K562 (cell line): ENCODE measurements around the gene GMDS. TPM values are rescaled to one million over a fixed set of nuclear protein-coding genes. Genes with fewer than 3 reads are reported as not detected.

ENCODE experiments used
- ATAC-seq: fragments of 200-7000 bp; cut with Tn5 transposase; 3 replicates; pipeline ENCODE4 v1.9.1; 2020; ENCODE audit warnings: moderate library complexity
- BruUV-seq: library from RNA; stranded (reverse); fragments of 400-500 nt; replicated peaks from 2 replicates; lab custom pipeline; 2021; lab: Mats Ljungman, UMichigan
- CTCF ChIA-PET: fragments of 300-600 bp; formaldehyde crosslinking; extraction: SDS; loops from one replicate; lab custom pipeline; 2021; ENCODE audit warnings: low intra/inter-chr PET ratio; lab: Yijun Ruan, JAX
- POLR2A ChIA-PET: fragments of 300-600, 350-650 bp; sonication (Branson Sonifier 250); formaldehyde crosslinking; extraction: SDS; loops from one replicate; lab custom pipeline; 2021; ENCODE audit warnings: antibody characterized with exemption, inconsistent platforms; lab: Yijun Ruan, JAX
- DNase-seq, 4 experiments: peaks; one replicate each; pipeline versions ENCODE4 v3.0.0 to v3.0.0-alpha.2; 2011 to 2018; ENCODE audit warnings: low spot score in 3 of 4, mixed read lengths in 3 of 4; ENCODE audit errors: extremely low read depth in 1 of 4
- FAIRE-seq: peaks from 2 replicates; lab custom pipeline; 2011; peaks lifted over from hg19 to GRCh38; lab: Jason Lieb, UNC
- H2AFZ ChIP-seq: 2 replicates; pipeline ENCODE4 v1.6.0; 2011; ENCODE audit warnings: low read depth, low read length, control low read depth, inconsistent platforms
- H3K27ac ChIP-seq: fragments of 200-600 bp; 3 replicates; pipeline ENCODE4 v1.8.0; 2011; ENCODE audit warnings: low read depth, mild to moderate bottlenecking, control low read depth, inconsistent platforms, low read length, moderate library complexity, mixed read lengths; ENCODE audit errors: extremely low read depth
- H3K27me3 ChIP-seq, 2 experiments: fragments of 300-600 bp in 1 of 2; 2 replicates in 1 of 2; 3 replicates in 1 of 2; pipeline versions ENCODE4 v1.6.0 to v1.8.0; 2011; ENCODE audit warnings: inconsistent platforms in 2 of 2, low read length in 2 of 2, mild to moderate bottlenecking in 1 of 2, mixed read lengths in 1 of 2, moderate library complexity in 1 of 2; ENCODE audit not compliant: control insufficient read depth in 2 of 2, insufficient read depth in 2 of 2
- H3K36me3 ChIP-seq: fragments of 300-600 bp; 3 replicates; pipeline ENCODE4 v1.8.0; 2011; ENCODE audit warnings: mild to moderate bottlenecking, low read length, inconsistent platforms; ENCODE audit not compliant: control insufficient read depth, insufficient read depth
- H3K4me1 ChIP-seq, 2 experiments: fragments of 200-600 bp in 1 of 2; replicated peaks in 1 of 2; 2 replicates in 1 of 2; 3 replicates in 1 of 2; pipeline versions ENCODE4 v1.5.1 to v1.8.0; 2011; ENCODE audit warnings: inconsistent platforms in 2 of 2, low read length in 2 of 2, mild to moderate bottlenecking in 1 of 2, mixed read lengths in 1 of 2, moderate library complexity in 1 of 2; ENCODE audit not compliant: control insufficient read depth in 2 of 2, insufficient read depth in 2 of 2
- H3K4me2 ChIP-seq: 2 replicates; pipeline ENCODE4 v1.6.1; 2011; ENCODE audit warnings: low read length, control low read depth, inconsistent platforms, mixed read lengths; ENCODE audit not compliant: insufficient read depth
- H3K4me3 ChIP-seq: fragments of 200-600 bp; sonication (generic), shearing (Covaris generic); 2 replicates; pipeline ENCODE4 v1.5.1; 2016; ENCODE audit warnings: control low read depth, inconsistent platforms
- H3K79me2 ChIP-seq: fragments of 200-600 bp; 3 replicates; pipeline ENCODE4 v1.8.0; 2011; ENCODE audit warnings: low read length, inconsistent platforms; ENCODE audit not compliant: control insufficient read depth, insufficient read depth
- H3K9ac ChIP-seq, 2 experiments: 2 replicates each; pipeline versions ENCODE4 v1.6.0 to v1.6.1; 2011; ENCODE audit warnings: low read depth in 2 of 2, low read length in 2 of 2, control low read depth in 1 of 2, inconsistent platforms in 1 of 2, mild to moderate bottlenecking in 1 of 2, mixed read lengths in 1 of 2; ENCODE audit not compliant: insufficient read depth in 1 of 2
- H3K9me1 ChIP-seq: one replicate; pipeline ENCODE4 v1.6.0; 2011; ENCODE audit warnings: inconsistent platforms, mild to moderate bottlenecking, low read length, moderate library complexity; ENCODE audit not compliant: control insufficient read depth, insufficient read depth
- H3K9me3 ChIP-seq: replicated peaks from 2 replicates; pipeline ENCODE4 v1.5.1; 2011; ENCODE audit warnings: low read depth, low read length, inconsistent platforms; ENCODE audit not compliant: control insufficient read depth, insufficient read depth
- H4K20me1 ChIP-seq: replicated peaks from 2 replicates; pipeline ENCODE4 v1.6.1; 2011; ENCODE audit warnings: low read length, inconsistent platforms, mixed read lengths; ENCODE audit not compliant: control insufficient read depth, insufficient read depth
- BMI1 ChIP-seq: fragments of 150-350 bp; IDR thresholded peaks from 2 replicates; pipeline ENCODE4 v1.6.1; 2014; ENCODE audit warnings: low read length
- CTBP1 ChIP-seq: fragments of 450-650 bp; IDR thresholded peaks from 2 replicates; pipeline ENCODE4 v1.6.1; 2016; ENCODE audit warnings: borderline replicate concordance
- HMG20A ChIP-seq: fragments of 450-650 bp; formaldehyde crosslinking; conservative IDR thresholded peaks from 2 replicates; pipeline ENCODE4 v1.4.0; 2020; ENCODE audit warnings: mild to moderate bottlenecking, mixed read lengths
- HNRNPH1 ChIP-seq: fragments of 200-400 bp; formaldehyde crosslinking; optimal IDR thresholded peaks from 2 replicates; pipeline ENCODE3; 2017; ENCODE audit warnings: low read depth, mild to moderate bottlenecking, low read length, moderate library complexity
- PHB ChIP-seq: fragments of 250-450 bp; sonication (Bioruptor Pico); IDR thresholded peaks from 2 replicates; pipeline ENCODE4 v1.5.0; 2021
- RHOXF2B ChIP-seq: fragments of 250-450 bp; sonication (Bioruptor Pico); conservative IDR thresholded peaks from 2 replicates; pipeline ENCODE4 v1.5.1; 2021
- SAFB2 ChIP-seq: fragments of 200-400 bp; formaldehyde crosslinking; IDR thresholded peaks from 2 replicates; pipeline ENCODE4 v1.6.1; 2018; ENCODE audit warnings: borderline replicate concordance, low read length, low read depth, moderate library complexity; ENCODE audit not compliant: severe bottlenecking
- ZBTB17 ChIP-seq: fragments of 450-650 bp; formaldehyde crosslinking; IDR thresholded peaks from 2 replicates; pipeline ENCODE4 v1.4.0; 2020; ENCODE audit warnings: mild to moderate bottlenecking
- ZNF23 ChIP-seq: fragments of 250-450 bp; sonication (Bioruptor Pico); IDR thresholded peaks from 2 replicates; pipeline ENCODE4 v1.4.0; 2020; ENCODE audit warnings: mild to moderate bottlenecking
- ZNF436 ChIP-seq: fragments of 250-450, 450-650 bp; sonication (Bioruptor Pico); formaldehyde crosslinking; IDR thresholded peaks from 2 replicates; pipeline ENCODE4 v1.7.0; 2020; ENCODE audit warnings: mild to moderate bottlenecking
- ZNF695 ChIP-seq: fragments of 450-650 bp; formaldehyde crosslinking; IDR thresholded peaks from 2 replicates; pipeline ENCODE4 v1.4.0; 2020; ENCODE audit warnings: mild to moderate bottlenecking, moderate library complexity
- ZNF699 ChIP-seq: fragments of 250-450 bp; sonication (Bioruptor Pico); IDR thresholded peaks from 2 replicates; pipeline ENCODE4 v1.8.0; 2021; ENCODE audit warnings: mild to moderate bottlenecking, moderate library complexity; ENCODE audit not compliant: insufficient replicate concordance
- ZNF717 ChIP-seq: fragments of 250-450 bp; sonication (Bioruptor Pico); IDR thresholded peaks from 2 replicates; pipeline ENCODE4 v1.5.0; 2021
- ZNF785 ChIP-seq: fragments of 250-450 bp; sonication (Bioruptor Pico); IDR thresholded peaks from 2 replicates; pipeline ENCODE4 v1.4.0; 2020; ENCODE audit warnings: mild to moderate bottlenecking
- WGBS: fragments of 100-300 bp; shearing (Covaris generic); methylation state at CpG from one replicate; pipeline ENCODE4 v1.1.6; 2016; ENCODE audit warnings: low coverage, mixed read lengths; ENCODE audit not compliant: insufficient coverage; ENCODE audit errors: missing lambda C conversion rate; 5-methylcytosine and 5-hydroxymethylcytosine counted together
- in situ Hi-C: fragments of 300-500 bp; cut with MboI; formaldehyde crosslinking; loops from 4 replicates; pipeline ENCODE4 v1.15.0; 2018; ENCODE audit warnings: inconsistent platforms, mixed read lengths
- intact Hi-C: fragments of 100-400 bp; cut with micrococcal nuclease; formaldehyde crosslinking; loops from 2 replicates; pipeline ENCODE4 v1.14.2; 2022
- polyA plus RNA-seq, 8 experiments: library from polyadenylated mRNA; depleted of rRNA in 4 of 8; stranded (reverse) in 5 of 8; unstranded in 3 of 8; fragments of >200 nt; fragmentation: Nextera tagmentation in 2 of 8; fragmentation: Illumina TruSeq in 1 of 8; extraction: Ambion mirVana in 2 of 8; extraction: Trizol in 1 of 8; gene quantifications; 2 replicates each; pipeline versions ENCODE4 v1.2.1 to v1.2.3, GENCODE V29; 2011 to 2014; ENCODE audit warnings: inconsistent platforms in 1 of 8, missing spikeins in 1 of 8
- total RNA-seq, 7 experiments: library from RNA; depleted of rRNA in 6 of 7; stranded (reverse); fragments of >200 nt in 6 of 7; fragmentation: Illumina TruSeq in 2 of 7; extraction: Trizol in 2 of 7; gene quantifications; 2 replicates each; pipeline versions ENCODE4 v1.2.1 to v1.2.3, GENCODE V29; 2011 to 2021; ENCODE audit warnings: low replicate concordance in 1 of 7
- TF ChIP-seq, protein P1 (sequence below): fragments of 450-650 bp; IDR thresholded peaks from 2 replicates; pipeline ENCODE4 v1.6.1; 2016; ENCODE audit warnings: antibody characterized with exemption
- TF ChIP-seq, protein P2 (sequence below): sonication (generic); formaldehyde crosslinking; IDR thresholded peaks from 2 replicates; pipeline ENCODE4 v1.8.1; 2022; ENCODE audit warnings: missing genetic modification reagents
- TF ChIP-seq, protein P3 (sequence below): fragments of 250-450 bp; sonication (Bioruptor Pico); IDR thresholded peaks from 2 replicates; pipeline ENCODE4 v1.5.0; 2021; ENCODE audit warnings: mild to moderate bottlenecking, moderate library complexity

The GMDS gene
- total and polyA plus RNA-seq, 9 of the 15 experiments (the other 6 are each of a cell fraction or from before 2014, with no cell fraction given) = 0.48 to 31.8 (median 13.4) TPM

DNA sequence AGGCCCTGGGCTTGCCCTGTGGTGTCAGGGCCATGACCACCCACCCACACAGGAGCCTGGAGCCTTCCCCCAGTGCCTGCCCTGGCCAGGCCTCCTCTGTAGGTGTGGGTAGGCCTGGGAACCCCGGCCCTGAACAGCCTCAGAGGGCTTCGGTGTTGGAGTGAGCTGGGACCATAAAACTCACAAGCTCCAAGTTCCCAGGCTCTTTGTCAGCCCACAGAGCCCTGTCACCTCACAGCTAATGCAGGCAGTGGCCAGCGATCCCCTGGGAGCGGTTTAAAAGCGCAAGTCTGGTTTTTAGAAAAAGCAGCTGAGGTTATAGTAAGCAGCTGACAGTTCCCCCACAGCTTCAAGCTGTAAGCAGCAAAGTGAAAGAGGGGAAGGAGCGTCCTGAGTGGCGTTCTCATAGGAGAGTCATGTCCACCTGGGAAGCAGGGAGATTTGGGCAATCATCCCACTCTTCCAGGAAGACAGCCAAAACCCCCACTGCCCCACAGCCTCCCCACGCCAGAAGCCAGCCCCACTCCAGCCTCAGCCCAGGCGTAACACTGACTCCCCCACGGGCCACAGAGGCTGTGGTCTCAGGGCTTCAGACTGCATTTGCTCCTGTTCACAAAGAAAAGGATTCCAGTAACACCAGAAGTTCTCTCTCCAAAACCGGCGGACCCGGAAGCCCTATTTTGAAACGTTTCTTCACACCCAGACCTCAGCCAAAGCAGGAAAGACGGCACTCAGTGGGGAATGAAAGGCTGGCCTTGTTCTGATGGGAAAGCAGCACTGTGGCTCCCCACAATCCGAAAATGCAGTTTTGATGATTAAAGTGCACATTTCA, 670.0 kb downstream of the GMDS start (continued):
- TF ChIP-seq, protein P1, sequence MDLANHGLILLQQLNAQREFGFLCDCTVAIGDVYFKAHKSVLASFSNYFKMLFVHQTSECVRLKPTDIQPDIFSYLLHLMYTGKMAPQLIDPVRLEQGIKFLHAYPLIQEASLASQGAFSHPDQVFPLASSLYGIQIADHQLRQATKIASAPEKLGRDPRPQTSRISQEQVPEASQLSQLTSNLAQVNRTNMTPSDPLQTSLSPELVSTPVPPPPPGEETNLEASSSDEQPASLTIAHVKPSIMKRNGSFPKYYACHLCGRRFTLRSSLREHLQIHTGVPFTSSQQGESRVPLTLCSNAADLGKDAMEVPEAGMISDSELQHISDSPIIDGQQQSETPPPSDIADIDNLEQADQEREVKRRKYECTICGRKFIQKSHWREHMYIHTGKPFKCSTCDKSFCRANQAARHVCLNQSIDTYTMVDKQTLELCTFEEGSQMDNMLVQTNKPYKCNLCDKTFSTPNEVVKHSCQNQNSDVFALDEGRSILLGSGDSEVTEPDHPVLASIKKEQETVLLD = no peak
- no peak for TF ChIP-seq RHOXF2B (CRISPR knock-in tag)
- TF ChIP-seq, protein P2, sequence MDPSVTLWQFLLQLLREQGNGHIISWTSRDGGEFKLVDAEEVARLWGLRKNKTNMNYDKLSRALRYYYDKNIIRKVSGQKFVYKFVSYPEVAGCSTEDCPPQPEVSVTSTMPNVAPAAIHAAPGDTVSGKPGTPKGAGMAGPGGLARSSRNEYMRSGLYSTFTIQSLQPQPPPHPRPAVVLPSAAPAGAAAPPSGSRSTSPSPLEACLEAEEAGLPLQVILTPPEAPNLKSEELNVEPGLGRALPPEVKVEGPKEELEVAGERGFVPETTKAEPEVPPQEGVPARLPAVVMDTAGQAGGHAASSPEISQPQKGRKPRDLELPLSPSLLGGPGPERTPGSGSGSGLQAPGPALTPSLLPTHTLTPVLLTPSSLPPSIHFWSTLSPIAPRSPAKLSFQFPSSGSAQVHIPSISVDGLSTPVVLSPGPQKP (CRISPR knock-in tag) = no peak
- no peak for TF ChIP-seq PHB (CRISPR knock-in tag)
- no peak for TF ChIP-seq ZNF436

DNA sequence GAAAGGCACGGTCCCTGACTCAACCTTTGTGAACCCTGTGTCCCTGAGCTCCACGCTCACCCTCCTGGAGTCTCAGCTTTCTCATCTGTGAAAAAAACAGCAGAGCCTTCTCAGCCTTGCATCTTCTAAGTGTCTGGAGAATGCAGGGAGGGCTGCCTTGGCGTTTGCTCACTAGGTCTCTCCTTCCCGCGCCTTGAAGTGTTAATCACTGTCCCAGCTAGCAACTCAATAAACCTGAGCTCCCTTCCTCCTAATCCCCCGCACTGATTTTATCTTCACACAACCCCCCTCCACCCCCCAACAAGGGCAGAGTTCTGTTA, 670.6 kb downstream of the GMDS start:
- in situ Hi-C loops = no loop called here
- TF ChIP-seq ZNF23 (no peak), ZNF785 (CRISPR knock-in tag) (no peak), ZNF699 (CRISPR knock-in tag) (no peak), BMI1 (no peak), ZBTB17 (no peak), HMG20A (CRISPR knock-in tag) (no peak), ZNF717 (CRISPR knock-in tag) (no peak), HNRNPH1 (no peak), ZNF695 (no peak), SAFB2 (no peak), CTBP1 (no peak)
- TF ChIP-seq, protein P3, sequence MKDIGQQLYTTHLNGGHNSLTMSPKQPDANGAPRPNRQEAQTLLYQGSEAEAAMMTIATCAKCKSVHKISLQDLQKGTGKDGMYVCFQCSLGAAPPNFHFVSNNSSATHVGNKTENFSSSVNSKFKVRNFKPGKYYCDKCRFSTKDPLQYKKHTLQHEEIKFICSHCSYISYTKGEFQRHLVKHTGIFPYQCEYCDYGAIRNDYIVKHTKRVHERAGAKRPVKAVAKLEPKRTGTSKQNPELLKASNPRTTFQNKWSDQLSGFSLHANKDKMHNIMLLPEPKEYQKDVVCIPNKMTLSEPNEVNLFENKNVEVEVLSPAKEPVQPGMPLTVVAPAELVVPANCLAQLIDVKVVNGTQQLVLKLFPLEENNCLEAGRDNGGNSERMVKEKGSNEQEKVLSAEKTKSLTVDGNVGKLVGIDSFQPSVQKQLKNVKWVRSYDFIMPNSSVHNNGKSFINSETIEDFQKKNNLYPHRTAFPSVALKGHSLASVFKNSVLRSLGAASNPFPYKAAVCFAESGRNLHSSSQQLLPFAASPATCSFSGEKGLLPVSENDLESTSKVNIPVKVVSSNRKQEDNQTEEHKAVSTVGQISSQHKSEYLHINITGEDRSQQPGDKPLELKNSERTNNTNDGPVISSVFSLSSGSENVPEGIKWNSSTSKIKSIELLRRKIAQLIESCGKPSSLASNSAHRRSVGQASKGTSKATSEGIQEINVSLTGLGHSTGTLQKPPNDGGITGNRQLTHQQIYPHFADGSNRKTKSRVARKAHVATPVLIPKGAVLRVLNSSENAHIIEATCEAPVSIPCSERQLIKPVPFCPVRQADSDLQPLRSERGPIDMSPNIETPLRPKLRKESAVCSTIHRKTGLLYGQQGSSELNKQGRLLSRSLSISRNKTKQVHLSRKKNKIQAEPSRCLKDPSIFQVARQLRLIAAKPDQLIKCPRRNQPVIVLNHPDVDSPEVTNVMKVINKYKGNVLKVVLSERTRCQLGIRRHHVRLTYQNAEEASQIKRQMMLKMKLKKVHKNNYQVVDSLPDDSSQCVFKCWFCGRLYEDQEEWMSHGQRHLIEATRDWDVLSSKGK (CRISPR knock-in tag) = no peak

More for the DNA sequence above, 670.6 kb downstream of the GMDS start:
- H3K9ac ChIP-seq = no peak overlapping the region
- ChIA-PET CTCF (no interaction called here), POLR2A (interaction anchor here (0.6 kb wide), 2 partner anchors 17 to 19 kb away, joined by 3 to 4 read pairs; no protein-coding TSS in a partner anchor)
- H2AFZ ChIP-seq = no peak overlapping the region
- no peak overlapping the region for H3K4me3 ChIP-seq
- ATAC-seq = no peak
- no peaks in the 10 kb centered on the region for H3K9me3 ChIP-seq
- H3K27me3 ChIP-seq = peaks cover 24 to 44% of the 10 kb centered on the region in 2 experiments; a peak in 3 of 5 replicates
- H4K20me1 ChIP-seq = no peaks in the 10 kb centered on the region
- no peak for DNase-seq
- no peaks in the 10 kb centered on the region for H3K79me2 ChIP-seq
- WGBS = 1% methylated on average over 6 of the region's 6 CpGs
- intact Hi-C loops = no loop called here
- BruUV-seq = no TSS peak
- no peaks in the 10 kb centered on the region for H3K36me3 ChIP-seq
- H3K27ac ChIP-seq = no peak overlapping the region
- no peak overlapping the region for H3K4me2 ChIP-seq
- H3K9me1 ChIP-seq = no peaks in the 10 kb centered on the region
- H3K4me1 ChIP-seq = no peaks in the 10 kb centered on the region
- FAIRE-seq = no peak
